ENCODE results near the gene DDTL. TPM values are rescaled to one million over a fixed set of nuclear protein-coding genes. Genes with fewer than 3 reads are reported as not detected.
"Not testable (repeated sequence)": the region's sequence is repeated elsewhere in the genome, so short reads cannot be mapped to it uniquely, and the experiment has no call there.

Gene DDTL
- total and polyA plus RNA-seq, 3 donors from 2014 or later = 0.30 to 2.2 TPM; not detected in 1

GRCh38 chr22:23984430-23984829 is 17.7 kb downstream of the DDTL start:
- H3K4me1 ChIP-seq = no peaks in the 10 kb centered on the region
- TF ChIP-seq CTCF (IDR thresholded peaks at IDR 0.05) (peak in 1 of 3 experiments; percentile 26), POLR2A (IDR thresholded peaks at IDR 0.05) (no peak)
- no peak for DNase-seq
- intact Hi-C loops (cut with DNase I; ENCODE audit: low total_unique reads) = no loop called here
- no peak overlapping the region for H3K4me3 ChIP-seq
- no peaks in the 10 kb centered on the region for H3K9me3 ChIP-seq
- H3K27ac ChIP-seq = no peak overlapping the region
- H3K27me3 ChIP-seq = no peaks in the 10 kb centered on the region
- no peaks in the 10 kb centered on the region for H3K36me3 ChIP-seq (ENCODE audit: low read depth, missing control alignments)
- WGBS, 2 donors = 71% methylated on average over 6 of the region's 6 CpGs; no CpG with 5 or more reads in 1 of the 2 donors

- WGBS, 2 donors = 89% methylated on average over 8 of the region's 8 CpGs; no CpG with 5 or more reads in 1 of the 2 donors
- DNase-seq; H3K36me3 ChIP-seq (ENCODE audit: low read depth, missing control alignments); intact Hi-C loops (cut with DNase I; ENCODE audit: low total_unique reads); H3K4me1 ChIP-seq; H3K27ac ChIP-seq; H3K9me3 ChIP-seq; H3K4me3 ChIP-seq; H3K27me3 ChIP-seq: not testable (repeated sequence)
These were observed 19.4 kb downstream of the DDTL start for GRCh38 chr22:23986089-23986488.

- WGBS, 2 donors = 69% methylated on average over 4 of the region's 4 CpGs; no CpG with 5 or more reads in 1 of the 2 donors
- H3K4me3 ChIP-seq; H3K4me1 ChIP-seq; intact Hi-C loops (cut with DNase I; ENCODE audit: low total_unique reads); H3K27ac ChIP-seq; DNase-seq; H3K27me3 ChIP-seq; H3K36me3 ChIP-seq (ENCODE audit: low read depth, missing control alignments); H3K9me3 ChIP-seq: not testable (repeated sequence)
These were observed 20.0 kb downstream of the DDTL start for GRCh38 chr22:23986538-23987178.

- DNase-seq; H3K4me3 ChIP-seq; H3K27me3 ChIP-seq; H3K27ac ChIP-seq; H3K36me3 ChIP-seq (ENCODE audit: low read depth, missing control alignments); H3K4me1 ChIP-seq; H3K9me3 ChIP-seq; intact Hi-C loops (cut with DNase I; ENCODE audit: low total_unique reads): not testable (repeated sequence)
- WGBS, 2 donors = 86% methylated on average over 2 of the region's 3 CpGs; no CpG with 5 or more reads in 1 of the 2 donors
These were observed 23.0 kb downstream of the DDTL start for GRCh38 chr22:23989583-23990244.

GRCh38 chr22:23993080-23993479 is 26.4 kb downstream of the DDTL start:
- 44 to 59% methylated on average over 2 of the region's 2 CpGs for WGBS, 2 donors
- H3K9me3 ChIP-seq; H3K27me3 ChIP-seq; DNase-seq; intact Hi-C loops (cut with DNase I; ENCODE audit: low total_unique reads); H3K36me3 ChIP-seq (ENCODE audit: low read depth, missing control alignments); H3K27ac ChIP-seq; H3K4me3 ChIP-seq; H3K4me1 ChIP-seq: not testable (repeated sequence)

GRCh38 chr22:23993581-23994177 is 27.0 kb downstream of the DDTL start:
- H3K4me3 ChIP-seq; H3K27me3 ChIP-seq; DNase-seq; H3K27ac ChIP-seq; intact Hi-C loops (cut with DNase I; ENCODE audit: low total_unique reads); H3K36me3 ChIP-seq (ENCODE audit: low read depth, missing control alignments); H3K4me1 ChIP-seq; H3K9me3 ChIP-seq: not testable (repeated sequence)
- WGBS, 2 donors = 53 to 64% methylated on average over 4 of the region's 4 CpGs

GRCh38 chr22:23997092-23997491 is 30.4 kb downstream of the DDTL start:
- intact Hi-C loops (cut with DNase I; ENCODE audit: low total_unique reads) = no loop called here
- WGBS, 2 donors = 60 to 62% methylated on average over 3 of the region's 3 CpGs
- no peak for DNase-seq
- Histone ChIP-seq H3K4me3 (no peak overlapping the region), H3K4me1 (no peaks in the 10 kb centered on the region), H3K36me3 (ENCODE audit: low read depth, missing control alignments) (no peaks in the 10 kb centered on the region), H3K27me3 (no peaks in the 10 kb centered on the region), H3K9me3 (no peaks in the 10 kb centered on the region), H3K27ac (no peak overlapping the region)
- no peak for TF ChIP-seq CTCF (IDR thresholded peaks at IDR 0.05)
- TF ChIP-seq POLR2A (IDR thresholded peaks at IDR 0.05) = no peak

GRCh38 chr22:23999779-24000178 is 33.1 kb downstream of the DDTL start:
- DNase-seq; H3K4me3 ChIP-seq; H3K4me1 ChIP-seq; H3K9me3 ChIP-seq; H3K27me3 ChIP-seq; intact Hi-C loops (cut with DNase I; ENCODE audit: low total_unique reads); H3K27ac ChIP-seq; H3K36me3 ChIP-seq (ENCODE audit: low read depth, missing control alignments): not testable (repeated sequence)
- 75 to 79% methylated on average over 7 of the region's 7 CpGs for WGBS, 2 donors

All from testis (tissue), 3 donors.